Thymus (tissue), 14 donors: Measurements from ENCODE around the gene CYB5R2. TPM values are rescaled to one million over a fixed set of nuclear protein-coding genes. Genes with fewer than 3 reads are reported as not detected.

Source experiments
- DNase-seq, 9 donors: peaks; one replicate each; pipeline ENCODE4 v3.0.0-alpha.2; 2013; ENCODE audit warnings: low spot score in 9 of 9, low read depth in 6 of 9, missing footprints in 1 of 9
- H3K27ac ChIP-seq, 2 donors: one replicate each; pipeline ENCODE4 v1.5.1; 2013; ENCODE audit warnings: control low read depth in 1 of 2, low read depth in 1 of 2, low read length in 1 of 2, mild to moderate bottlenecking in 1 of 2, moderate library complexity in 1 of 2
- H3K27me3 ChIP-seq, 2 donors: one replicate each; pipeline ENCODE4 v1.5.1; 2013; ENCODE audit warnings: low read length in 1 of 2; ENCODE audit not compliant: control insufficient read depth in 2 of 2, insufficient read depth in 1 of 2
- H3K36me3 ChIP-seq, 2 donors: one replicate each; pipeline ENCODE4 v1.5.1; 2013; ENCODE audit warnings: low read length in 1 of 2, mild to moderate bottlenecking in 1 of 2, moderate library complexity in 1 of 2; ENCODE audit not compliant: control insufficient read depth in 2 of 2, insufficient read depth in 2 of 2
- H3K4me1 ChIP-seq, 2 donors: one replicate each; pipeline ENCODE4 v1.5.1; 2013; ENCODE audit warnings: low read length in 2 of 2; ENCODE audit not compliant: control insufficient read depth in 2 of 2, insufficient read depth in 2 of 2
- H3K4me3 ChIP-seq, 2 donors: one replicate each; pipeline ENCODE4 v1.5.1; 2013; ENCODE audit warnings: low read length in 2 of 2, control low read depth in 1 of 2, mild to moderate bottlenecking in 1 of 2
- H3K9me3 ChIP-seq, 2 donors: one replicate each; pipeline ENCODE4 v1.5.1; 2013; ENCODE audit warnings: low read length in 1 of 2, mild to moderate bottlenecking in 1 of 2; ENCODE audit not compliant: control insufficient read depth in 2 of 2, insufficient read depth in 1 of 2
- WGBS: extraction: QIAGEN DNeasy Blood & Tissue Kit; methylation state at CpG from one replicate; pipeline ENCODE4 v1.1.7; 2013; 5-methylcytosine and 5-hydroxymethylcytosine counted together
- long read RNA-seq, 10 donors: transcript quantifications; one replicate each; lab custom pipeline, GENCODE V29; 2026
- polyA plus RNA-seq: library from polyadenylated mRNA; stranded (reverse); fragments of 200-250 nt; gene quantifications from one replicate; pipeline ENCODE4 v1.2.3, GENCODE V29; 2013
- total RNA-seq: library from RNA; stranded (reverse); fragments of 120-200 nt; gene quantifications from one replicate; pipeline ENCODE4 v1.2.4, GENCODE V29; 2013
- donor health status: healthy.

Gene CYB5R2
- 0.85 TPM for total RNA-seq
- polyA plus RNA-seq, result 7.4 TPM
- long read RNA-seq, donor 1, result 0 reads
- long read RNA-seq, donor 2, result 0 reads
- long read RNA-seq, donor 3, partial matches to known transcripts, result 0 of 1 reads
- long read RNA-seq, donor 3, other reads (novel, unspliced or antisense), result 0 of 1 reads
- long read RNA-seq, donor 4, result 0 reads
- long read RNA-seq, donor 5, partial matches to known transcripts, result 0 of 2 reads
- long read RNA-seq, donor 5, other reads (novel, unspliced or antisense), result 0 of 2 reads
- long read RNA-seq, donor 6, result 0 reads
- long read RNA-seq, donor 7, result 0 reads
- long read RNA-seq, donor 8, partial matches to known transcripts, result 0 of 1 reads
- long read RNA-seq, donor 8, other reads (novel, unspliced or antisense), result 0 of 1 reads
- long read RNA-seq, donor 9, result 0 reads
- long read RNA-seq, donor 10, partial matches to known transcripts, result 0 of 1 reads
- long read RNA-seq, donor 10, other reads (novel, unspliced or antisense), result 0 of 1 reads

DNA sequence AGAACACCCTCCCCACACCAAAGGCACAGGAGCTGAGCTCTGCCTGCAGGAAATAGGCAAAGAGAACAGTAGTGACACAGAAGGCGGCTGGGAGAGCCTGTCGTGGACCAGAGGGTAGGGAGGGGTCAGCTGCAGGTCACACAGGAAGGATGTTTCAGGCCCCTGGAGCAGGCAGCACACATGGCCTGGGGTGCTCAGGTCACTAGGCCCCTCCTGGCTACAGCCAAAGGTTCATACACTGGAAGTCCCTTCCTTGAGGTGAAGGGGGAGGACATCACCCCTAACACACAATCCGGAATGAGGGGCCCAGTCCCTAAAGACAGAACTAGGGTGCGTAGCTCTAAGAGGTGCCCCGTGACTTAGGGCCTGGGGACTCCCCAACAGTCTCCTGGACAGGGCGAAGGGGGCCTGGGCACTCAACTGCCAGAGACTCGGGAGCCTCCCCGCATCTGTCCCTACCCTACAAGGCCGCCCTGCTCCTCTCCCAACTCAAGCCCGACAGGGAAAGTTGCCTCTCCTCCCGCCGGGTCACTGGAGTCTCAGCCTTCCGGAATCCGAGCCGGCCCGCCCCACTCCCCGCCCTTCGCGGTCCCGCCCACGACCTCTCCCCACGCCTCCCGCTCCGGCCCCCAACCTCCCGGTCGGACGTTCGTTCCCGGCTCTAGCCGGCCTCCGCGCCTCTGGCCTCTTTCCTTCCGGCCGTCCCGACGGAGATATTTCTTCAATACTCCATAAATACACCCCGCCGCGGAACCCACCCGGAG is at the start of gene CYB5R2:
Gene CYB5R2 (minus strand): TSS at position 541 of the 764 bp plus-strand sequence. CDS start 675 bp downstream, outside the sequence.
- no peaks in the 10 kb centered on the region for H3K9me3 ChIP-seq
- H3K4me1 ChIP-seq, result no peaks in the 10 kb centered on the region
- no peak within 1 kb of the TSS for H3K4me3 ChIP-seq
- 15% methylated on average over 40 of the region's 40 CpGs for WGBS
- DNase-seq, result no peak
- no peak within 1 kb of the TSS for H3K27ac ChIP-seq
- no peaks in the 10 kb centered on the region for H3K36me3 ChIP-seq
- peaks cover 33 to 50% of the 10 kb centered on the region in 2 donors for H3K27me3 ChIP-seq

DNA sequence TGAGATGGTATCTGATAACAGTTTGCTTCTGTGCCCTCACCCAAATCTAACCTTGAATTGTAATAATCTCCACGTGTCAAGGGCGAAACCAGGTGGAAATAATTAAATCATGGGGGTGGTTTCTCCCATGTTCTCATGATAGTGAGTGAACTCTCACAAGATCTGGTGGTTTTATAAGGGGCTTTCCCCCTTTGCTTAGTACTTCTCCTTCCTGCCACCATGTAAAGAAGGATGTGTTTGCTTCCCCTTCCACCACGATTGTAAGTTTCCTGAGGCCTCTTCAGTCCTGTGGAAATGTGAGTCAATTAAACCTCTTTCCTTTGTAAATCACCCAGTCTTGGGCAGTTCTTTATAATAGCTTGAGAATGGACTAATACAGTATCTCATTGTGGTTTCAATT is 41.5 kb upstream of the CYB5R2 start:
- Histone ChIP-seq H3K36me3 (no peaks in the 10 kb centered on the region), H3K9me3 (no peaks in the 10 kb centered on the region), H3K27ac (no peak overlapping the region), H3K4me3 (no peak overlapping the region), H3K4me1 (no peaks in the 10 kb centered on the region), H3K27me3 (no peaks in the 10 kb centered on the region)
- WGBS, result 52% methylated on average over 3 of the region's 3 CpGs
- DNase-seq, result no peak

DNA sequence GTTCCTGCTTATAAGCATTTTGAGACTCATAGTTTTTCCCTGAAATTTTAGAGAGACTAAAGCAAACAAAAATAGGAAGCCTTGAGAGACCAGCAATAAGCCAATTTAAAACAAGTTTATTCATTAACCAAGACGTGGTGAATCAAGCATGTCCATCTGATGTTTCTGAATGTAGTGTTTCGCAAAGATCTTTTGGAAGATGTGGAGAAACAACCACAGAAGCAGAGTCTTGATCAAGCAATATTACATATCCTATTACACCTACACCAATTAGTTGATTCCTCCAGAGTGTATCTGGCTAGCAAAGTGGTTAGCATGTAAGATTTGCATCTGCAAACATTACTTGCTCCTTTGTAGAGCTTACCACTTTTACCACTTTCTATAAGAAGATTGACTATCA is 33.1 kb upstream of the CYB5R2 start, which contains the start of gene OVCH2:
Gene OVCH2 (minus strand): TSS at position 101 of the 400 bp plus-strand sequence. CDS start 83 bp downstream, at position 18.
- Histone ChIP-seq H3K27ac (no peak within 1 kb of the TSS), H3K4me3 (no peak within 1 kb of the TSS), H3K27me3 (no peaks in the 10 kb centered on the region), H3K4me1 (no peaks in the 10 kb centered on the region), H3K9me3 (no peaks in the 10 kb centered on the region), H3K36me3 (no peaks in the 10 kb centered on the region)
- WGBS, result 84% methylated on average over 2 of the region's 2 CpGs
- no peak for DNase-seq

GRCh38 chr11:7703740-7704139 is 30.4 kb upstream of the CYB5R2 start:
- Histone ChIP-seq H3K4me3 (no peak overlapping the region), H3K36me3 (no peaks in the 10 kb centered on the region), H3K9me3 (no peaks in the 10 kb centered on the region), H3K27me3 (no peaks in the 10 kb centered on the region), H3K27ac (no peak overlapping the region), H3K4me1 (no peaks in the 10 kb centered on the region)
- 81% methylated on average over 5 of the region's 5 CpGs for WGBS
- no peak for DNase-seq

GRCh38 chr11:7696424-7696823 is 23.1 kb upstream of the CYB5R2 start:
- no peak for DNase-seq
- Histone ChIP-seq H3K4me1 (no peaks in the 10 kb centered on the region), H3K27ac (no peak overlapping the region), H3K9me3 (no peaks in the 10 kb centered on the region), H3K4me3 (no peak overlapping the region), H3K27me3 (peaks cover 0 to 2% of the 10 kb centered on the region in 2 donors), H3K36me3 (no peaks in the 10 kb centered on the region)
- 74% methylated on average over 5 of the region's 5 CpGs for WGBS

- H3K4me1 ChIP-seq, result no peaks in the 10 kb centered on the region
- no peaks in the 10 kb centered on the region for H3K36me3 ChIP-seq
- no peak overlapping the region for H3K27ac ChIP-seq
- H3K4me3 ChIP-seq, result no peak overlapping the region
- peaks cover 0 to 2% of the 10 kb centered on the region in 2 donors for H3K27me3 ChIP-seq
- DNase-seq, result no peak
- 87% methylated on average over 3 of the region's 3 CpGs for WGBS
- H3K9me3 ChIP-seq, result no peaks in the 10 kb centered on the region
These were observed 20.9 kb upstream of the CYB5R2 start for GRCh38 chr11:7694235-7694634.

DNA sequence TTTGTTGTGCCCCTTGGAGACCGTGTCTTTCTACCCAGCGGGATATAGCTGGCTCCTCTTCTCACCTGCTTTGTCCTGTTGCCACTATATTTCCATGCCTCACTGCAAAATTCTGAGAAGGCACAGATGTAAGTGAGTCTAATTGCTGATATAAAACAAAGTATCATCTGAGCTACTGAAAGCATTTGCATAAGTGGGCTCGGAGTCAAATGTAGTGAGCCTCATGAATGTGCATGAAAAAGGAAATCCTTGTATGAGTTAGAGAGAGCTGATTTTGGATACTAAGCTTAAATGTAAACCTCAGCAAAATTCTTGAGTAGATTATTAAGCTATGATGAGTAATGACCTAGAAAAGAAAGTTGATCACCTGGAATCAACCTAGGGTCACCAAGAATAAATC is 19.1 kb upstream of the CYB5R2 start:
- no peak overlapping the region for H3K27ac ChIP-seq
- DNase-seq, result no peak
- peaks cover 0 to 2% of the 10 kb centered on the region in 2 donors for H3K27me3 ChIP-seq
- WGBS, result 89% methylated on average over 3 of the region's 3 CpGs
- no peaks in the 10 kb centered on the region for H3K9me3 ChIP-seq
- no peak overlapping the region for H3K4me3 ChIP-seq
- no peaks in the 10 kb centered on the region for H3K4me1 ChIP-seq
- no peaks in the 10 kb centered on the region for H3K36me3 ChIP-seq

DNA sequence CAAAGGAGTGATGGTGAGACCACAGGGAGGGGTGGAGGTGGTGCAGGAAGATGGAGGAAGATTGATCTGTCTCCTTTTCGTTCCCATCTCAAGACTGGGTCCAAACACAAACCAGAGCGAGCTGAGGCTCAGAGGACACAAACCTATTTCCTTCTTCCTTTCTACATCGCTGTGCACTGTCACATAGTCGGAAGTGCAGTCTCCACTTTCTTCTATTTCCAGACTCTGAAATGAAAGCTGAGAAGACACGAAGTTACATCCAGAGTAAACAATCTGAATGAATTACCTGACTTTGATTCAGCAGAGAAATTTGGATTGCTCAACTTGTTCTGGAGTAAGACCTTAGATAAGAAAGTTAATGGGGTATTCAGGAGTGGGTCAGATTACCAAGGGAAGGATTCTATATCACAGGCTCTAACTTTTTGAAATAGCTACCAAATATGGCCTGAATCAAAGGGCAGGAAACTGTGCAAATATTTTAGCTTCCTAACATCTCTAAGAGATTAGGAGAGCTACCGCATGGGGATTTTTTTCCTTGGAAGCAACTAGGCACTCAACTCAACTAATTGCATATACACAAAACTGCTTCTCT is 18.6 kb upstream of the CYB5R2 start:
- Histone ChIP-seq H3K4me1 (no peaks in the 10 kb centered on the region), H3K9me3 (no peaks in the 10 kb centered on the region), H3K27me3 (peaks cover 0 to 2% of the 10 kb centered on the region in 2 donors), H3K27ac (no peak overlapping the region), H3K4me3 (no peak overlapping the region), H3K36me3 (no peaks in the 10 kb centered on the region)
- WGBS, result 75% methylated on average over 6 of the region's 6 CpGs
- no peak for DNase-seq

DNA sequence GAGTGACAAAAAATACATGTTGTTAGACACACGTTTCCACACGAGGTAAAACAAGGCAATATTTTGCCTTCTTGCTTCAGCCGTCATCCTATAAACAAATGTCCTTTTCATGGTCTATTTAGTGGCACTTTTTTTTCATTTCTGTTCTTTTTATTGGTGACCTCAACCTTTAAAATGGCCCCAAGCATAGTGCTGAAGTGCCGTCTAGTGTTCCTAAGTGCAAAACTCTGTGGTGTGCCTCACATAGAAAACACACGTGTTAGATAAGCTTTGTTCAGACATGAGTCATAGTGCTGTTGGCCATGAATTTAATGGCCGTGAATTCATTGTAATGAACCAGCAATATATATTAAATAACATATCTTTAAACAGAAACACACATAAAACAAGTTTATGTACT is 17.3 kb upstream of the CYB5R2 start:
- H3K9me3 ChIP-seq, result no peaks in the 10 kb centered on the region
- H3K4me3 ChIP-seq, result no peak overlapping the region
- no peak for DNase-seq
- H3K27me3 ChIP-seq, result peaks cover 0 to 2% of the 10 kb centered on the region in 2 donors
- no peak overlapping the region for H3K27ac ChIP-seq
- H3K4me1 ChIP-seq, result no peaks in the 10 kb centered on the region
- WGBS, result 85% methylated on average over 6 of the region's 6 CpGs
- no peaks in the 10 kb centered on the region for H3K36me3 ChIP-seq
